HPDE6-E6E7 (cell line): ENCODE data around the gene MYH11.
"Not testable (repeated sequence)": the region's sequence is repeated elsewhere in the genome, so short reads cannot be mapped to it uniquely, and the experiment has no call there.

Source experiments
- DNase-seq: peaks from one replicate; pipeline ENCODE4 v3.0.0; 2011; ENCODE audit warnings: missing footprints; ENCODE audit errors: extremely low spot score

The MYH11 gene

GRCh38 chr16:15843635-15844279 lies 13.1 kb downstream of the MYH11 start:
- DNase-seq, result no peak

- DNase-seq, result not testable (repeated sequence)
Measured at GRCh38 chr16:15839204-15839603, 17.6 kb downstream of the MYH11 start.

- DNase-seq, result no peak
Measured at GRCh38 chr16:15837761-15838160, 19.1 kb downstream of the MYH11 start.

GRCh38 chr16:15836965-15837611 lies 19.7 kb downstream of the MYH11 start:
- no peak for DNase-seq

- no peak for DNase-seq
Measured at GRCh38 chr16:15836074-15836473, 20.8 kb downstream of the MYH11 start.

GRCh38 chr16:15835136-15835878 lies 21.5 kb downstream of the MYH11 start:
- DNase-seq, result no peak

- DNase-seq, result no peak
Measured at GRCh38 chr16:15834502-15834901, 22.3 kb downstream of the MYH11 start.

GRCh38 chr16:15833541-15833940 lies 23.3 kb downstream of the MYH11 start:
- no peak for DNase-seq

- no peak for DNase-seq
Measured at GRCh38 chr16:15832241-15832640, 24.6 kb downstream of the MYH11 start.

- no peak for DNase-seq
Measured at GRCh38 chr16:15830832-15831451, 25.9 kb downstream of the MYH11 start.

GRCh38 chr16:15829460-15829859 lies 27.4 kb downstream of the MYH11 start:
- DNase-seq, result no peak

GRCh38 chr16:15827709-15828343 lies 29.0 kb downstream of the MYH11 start:
- DNase-seq, result no peak

- no peak for DNase-seq
Measured at GRCh38 chr16:15827299-15827698, 29.5 kb downstream of the MYH11 start.

- no peak for DNase-seq
Measured at GRCh38 chr16:15825750-15826305, 31.0 kb downstream of the MYH11 start.

GRCh38 chr16:15822957-15823356 lies 33.9 kb downstream of the MYH11 start:
- no peak for DNase-seq

GRCh38 chr16:15820837-15821236 lies 36.0 kb downstream of the MYH11 start:
- DNase-seq, result no peak

GRCh38 chr16:15819046-15819445 lies 37.8 kb downstream of the MYH11 start:
- DNase-seq, result no peak

GRCh38 chr16:15817446-15817845 lies 39.4 kb downstream of the MYH11 start:
- DNase-seq, result no peak

GRCh38 chr16:15816228-15816627 lies 40.6 kb downstream of the MYH11 start:
- no peak for DNase-seq

- not testable (repeated sequence) for DNase-seq
Measured at GRCh38 chr16:15812401-15812750, 44.5 kb downstream of the MYH11 start.

GRCh38 chr16:15811481-15812400 lies 45.1 kb downstream of the MYH11 start:
- no peak for DNase-seq
